DMS79 (cell line): ENCODE results near the gene GDF2.

Experiments used
- DNase-seq: peaks from one replicate; lab custom pipeline; 2025; lab: John Stamatoyannopoulos, UW

The GDF2 gene

DNA sequence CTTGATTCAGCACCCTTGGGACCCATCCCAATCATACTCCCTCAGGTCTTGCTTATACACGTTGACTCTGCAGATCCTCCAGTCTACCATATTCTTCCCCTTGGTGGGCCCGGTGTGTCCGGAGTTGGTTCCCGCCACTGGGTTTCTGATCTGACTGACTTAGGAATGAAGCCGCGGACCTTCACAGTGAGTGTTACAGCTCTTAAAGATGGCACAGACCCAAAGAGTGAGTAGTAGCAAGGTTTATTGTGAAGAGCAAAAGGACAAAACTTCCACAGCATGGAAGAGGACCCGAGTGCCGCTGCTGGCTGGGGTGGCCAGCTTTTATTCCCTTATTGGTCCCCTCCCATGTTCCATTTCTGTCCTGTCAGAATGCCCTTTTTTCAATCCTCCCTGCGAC lies 28.2 kb upstream of the GDF2 start:
- DNase-seq, result no peak

DNA sequence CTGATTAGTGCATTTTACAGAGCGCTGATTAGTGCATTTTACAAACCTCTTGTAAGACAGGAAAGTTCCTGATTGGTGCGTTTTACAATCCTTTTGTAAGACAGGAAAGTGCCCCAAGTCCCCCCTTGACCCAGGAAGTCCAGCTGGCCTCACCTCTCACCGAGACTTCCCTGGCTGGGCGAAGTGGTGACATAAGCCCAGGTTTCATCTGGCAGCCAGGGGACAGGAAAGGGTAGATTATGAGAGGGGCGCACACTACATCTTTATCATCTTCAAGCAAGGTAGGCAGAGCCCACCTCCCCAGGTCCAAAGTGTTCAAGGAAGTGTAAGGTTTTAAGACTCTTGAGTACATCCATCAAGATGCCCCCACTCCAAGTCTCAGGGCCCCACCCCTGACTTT lies 27.8 kb upstream of the GDF2 start:
- DNase-seq, result no peak

DNA sequence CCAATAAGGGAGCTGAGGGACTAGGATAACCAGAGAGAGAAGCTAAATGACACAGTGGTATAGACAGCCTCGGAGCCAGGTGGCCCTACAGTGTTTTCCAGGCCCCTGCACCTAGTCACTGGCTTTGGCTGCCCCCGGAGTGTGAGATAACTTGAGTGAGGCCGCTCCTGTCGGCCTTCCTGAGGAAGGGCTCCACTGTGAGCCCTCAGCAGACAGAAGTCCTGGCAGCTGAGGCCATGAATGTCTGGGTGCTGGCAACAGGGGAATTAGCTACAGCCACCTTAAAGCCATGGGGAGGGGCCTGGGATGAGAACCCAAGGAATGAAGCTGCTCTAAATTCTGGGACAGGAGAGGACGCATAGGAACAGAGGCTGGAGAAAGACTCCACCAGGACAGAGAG lies 26.8 kb upstream of the GDF2 start:
- DNase-seq, result no peak

DNA sequence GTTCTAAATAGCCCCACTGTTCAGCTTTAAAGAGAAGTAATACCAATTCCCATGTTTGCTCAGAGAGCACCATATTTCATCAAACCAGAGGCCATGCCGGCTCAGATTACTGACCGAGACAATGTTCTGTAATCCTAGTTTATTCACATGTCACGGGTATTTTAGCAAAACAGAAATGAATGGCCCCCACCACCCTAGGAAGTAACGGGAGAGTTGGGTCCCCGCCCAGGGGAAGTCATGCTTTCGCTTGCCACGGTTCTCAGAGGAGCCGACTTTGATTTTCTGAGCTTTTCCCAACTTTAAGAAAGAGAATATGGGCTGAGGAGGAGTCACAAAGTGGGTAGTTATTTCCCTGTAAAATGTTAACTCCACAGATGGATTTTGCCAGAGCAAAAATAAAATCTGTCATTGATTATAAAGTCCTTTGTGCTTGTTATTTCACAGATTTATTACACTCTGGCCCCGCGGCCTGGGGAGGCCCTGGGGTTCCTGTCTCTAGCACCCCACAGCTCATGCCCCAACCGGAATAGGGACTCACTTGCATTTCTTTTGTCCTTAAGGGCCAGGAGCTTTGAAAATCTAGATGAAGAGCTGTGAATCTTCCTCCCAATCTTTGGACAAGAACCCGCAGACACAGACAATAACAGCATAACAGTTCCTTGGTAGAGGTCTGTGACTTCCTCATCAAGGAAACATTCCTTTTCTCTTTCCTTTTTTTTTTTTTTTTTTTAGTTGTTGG lies 25.9 kb upstream of the GDF2 start:
- no peak for DNase-seq

DNA sequence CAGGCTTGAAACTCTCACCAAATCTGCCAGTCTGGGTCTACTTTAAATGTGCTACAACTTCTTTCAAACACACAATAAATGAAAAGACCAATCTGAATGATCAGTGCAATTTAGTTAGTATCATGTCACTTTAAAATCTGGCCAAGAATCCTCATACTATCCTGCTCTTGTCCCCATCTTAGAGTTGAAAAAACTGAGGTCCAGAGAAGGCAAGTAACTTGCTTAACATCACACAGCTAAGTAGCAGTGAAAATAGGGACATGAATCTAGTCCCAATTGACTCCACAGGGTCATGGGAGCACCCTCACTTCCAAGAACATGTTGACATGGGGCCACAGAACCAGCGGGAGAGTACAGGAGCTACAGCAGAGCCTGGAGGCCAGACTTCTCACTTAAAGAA lies 25.3 kb upstream of the GDF2 start:
- no peak for DNase-seq

DNA sequence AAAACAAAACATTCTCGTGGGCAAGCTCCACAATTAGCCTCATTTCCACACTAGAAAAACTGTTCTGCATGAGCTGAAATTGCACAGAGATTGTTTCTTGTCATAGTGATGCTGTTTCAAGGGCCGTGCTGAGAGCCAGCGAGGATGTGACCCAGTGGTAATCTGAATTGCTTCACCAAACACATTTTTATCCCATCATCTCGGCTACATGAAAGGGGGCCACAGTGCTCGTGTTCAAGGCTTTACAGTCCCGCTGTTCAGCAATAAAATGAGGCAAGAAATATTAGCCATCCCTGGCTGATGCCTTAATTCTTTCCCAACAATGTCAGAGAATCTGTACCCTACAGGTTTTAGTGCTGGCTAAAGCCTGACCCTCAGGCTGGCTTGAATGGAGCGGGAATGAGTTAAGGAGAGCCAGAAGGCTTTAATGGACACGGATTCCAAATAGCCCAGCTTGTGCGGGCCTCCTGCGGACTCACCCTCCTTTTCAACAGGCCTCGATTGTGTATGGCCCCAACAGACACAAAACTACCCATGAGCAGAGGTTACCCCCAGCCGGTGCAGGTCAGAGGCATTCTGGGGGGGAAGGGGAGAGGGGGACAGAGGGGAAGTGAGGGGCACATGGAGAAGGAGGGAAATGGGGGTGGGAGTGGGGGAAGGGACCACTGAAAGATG lies 24.3 kb upstream of the GDF2 start:
- no peak for DNase-seq

DNA sequence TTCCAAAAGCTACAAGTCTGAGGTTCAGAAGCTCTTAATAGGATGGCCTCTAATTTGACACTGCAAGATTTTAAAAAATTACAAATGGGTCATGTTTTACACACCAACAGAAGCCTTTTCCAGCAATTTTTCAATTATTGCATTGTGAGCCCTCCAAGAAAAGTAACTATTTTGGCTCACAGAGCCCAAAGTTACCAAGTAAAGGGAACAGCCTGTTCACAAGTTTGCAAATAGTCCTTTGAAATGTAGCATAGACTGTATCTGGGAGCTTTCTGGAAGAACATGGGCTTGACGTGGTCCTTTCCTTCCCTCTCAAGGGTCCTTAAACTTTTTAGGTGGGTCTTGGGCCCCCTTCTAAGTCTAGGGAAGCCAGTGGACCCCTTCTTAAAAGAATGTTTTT lies 23.5 kb upstream of the GDF2 start:
- DNase-seq, result no peak

DNA sequence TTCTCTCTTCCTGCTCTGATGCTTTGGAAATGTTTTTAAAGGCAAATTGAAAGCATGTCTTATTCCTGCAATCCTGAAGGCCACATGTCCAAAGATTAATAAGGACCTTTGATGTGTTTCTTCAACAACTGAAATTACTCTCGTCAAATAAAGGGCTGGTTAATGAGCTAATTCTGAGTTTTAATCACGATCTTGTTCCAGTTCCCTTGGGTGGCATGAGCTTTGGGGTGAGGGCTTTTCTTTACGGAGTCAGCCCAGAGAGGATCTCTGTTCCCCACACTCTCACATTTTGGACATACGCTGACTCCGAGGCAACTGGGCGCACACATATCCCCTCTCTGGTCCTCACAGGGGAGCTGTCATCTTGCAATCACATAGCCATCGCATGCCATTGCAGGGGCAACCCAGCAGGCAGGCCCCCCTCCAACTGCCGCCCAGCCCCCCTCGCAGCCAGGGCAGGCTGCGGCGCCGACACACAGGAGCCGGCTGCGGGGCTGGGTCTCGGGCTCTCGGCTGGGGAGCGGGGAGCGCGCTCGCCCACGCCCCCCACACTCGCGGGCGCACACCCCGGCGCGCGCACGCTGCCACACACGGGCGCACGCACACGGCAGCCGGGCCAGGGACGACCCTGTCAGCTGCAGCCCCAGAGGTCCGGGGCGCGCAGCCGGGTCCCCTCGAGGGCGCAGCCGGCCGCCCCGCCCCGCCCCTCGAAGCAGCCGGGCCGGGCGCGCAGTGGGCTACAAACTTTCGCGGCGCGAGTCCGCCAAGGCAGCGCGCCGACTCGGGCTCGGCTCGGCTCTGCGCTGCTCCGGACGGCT lies 22.4 kb upstream of the GDF2 start, which contains the start of gene GDF10:
Gene GDF10 (plus strand): TSS at position 587 of the 818 bp plus-strand sequence. CDS start 455 bp downstream, outside the sequence.
- DNase-seq, result no peak

DNA sequence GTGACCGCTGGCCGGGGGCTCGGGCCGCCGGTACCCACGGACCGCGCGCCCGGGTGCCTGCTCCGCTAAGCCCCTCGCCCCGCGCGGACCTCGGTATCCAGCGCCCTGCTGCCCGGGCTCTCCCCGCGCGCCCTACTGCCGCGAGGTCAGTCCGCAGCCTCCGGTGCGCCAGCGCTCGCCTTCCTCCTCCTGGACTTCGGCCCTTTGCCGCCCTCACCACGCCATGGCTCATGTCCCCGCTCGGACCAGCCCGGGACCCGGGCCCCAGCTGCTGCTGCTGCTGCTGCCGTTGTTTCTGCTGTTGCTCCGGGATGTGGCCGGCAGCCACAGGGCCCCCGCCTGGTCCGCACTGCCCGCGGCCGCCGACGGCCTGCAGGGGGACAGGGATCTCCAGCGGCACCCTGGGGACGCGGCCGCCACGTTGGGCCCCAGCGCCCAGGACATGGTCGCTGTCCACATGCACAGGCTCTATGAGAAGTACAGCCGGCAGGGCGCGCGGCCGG lies 21.8 kb upstream of the GDF2 start:
- no peak for DNase-seq

DNA sequence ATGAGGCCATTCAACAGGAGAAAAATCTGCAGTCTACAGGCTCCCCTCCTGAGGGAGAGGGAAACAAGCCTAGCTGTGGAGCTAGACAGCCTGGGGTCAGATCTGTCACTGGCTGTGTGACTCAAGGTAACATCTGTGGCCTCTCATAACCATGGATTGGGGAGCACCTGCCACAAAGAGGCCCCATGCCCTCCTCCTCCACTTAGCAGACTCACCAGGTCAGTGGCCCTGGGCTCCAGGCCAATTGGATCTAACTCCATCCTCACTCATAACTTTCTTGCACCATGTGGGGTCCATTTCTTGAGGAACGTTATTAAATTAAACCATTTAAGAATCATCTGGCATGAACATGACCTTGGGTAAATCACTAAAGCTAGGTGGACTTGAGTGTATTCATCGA lies 20.4 kb upstream of the GDF2 start:
- no peak for DNase-seq

DNA sequence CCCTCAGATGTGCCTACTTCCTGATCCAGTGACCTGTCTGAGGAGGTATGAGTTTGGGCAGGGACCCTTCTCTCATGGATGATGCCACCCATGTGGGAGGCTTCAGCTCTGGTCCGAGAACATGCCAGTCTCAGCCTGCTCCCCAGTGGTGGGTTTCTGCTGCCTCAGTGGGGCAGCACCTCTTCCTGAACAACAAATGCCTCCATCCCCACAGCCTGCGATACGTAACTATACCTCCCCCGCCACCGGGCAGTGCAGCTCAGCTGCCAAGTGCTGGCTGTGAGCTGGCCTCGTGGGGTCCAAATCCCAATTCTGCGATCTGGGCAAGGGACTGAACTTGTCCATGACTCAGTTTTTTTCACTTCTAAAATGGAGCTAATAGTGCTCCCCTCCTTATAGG lies 19.1 kb upstream of the GDF2 start:
- no peak for DNase-seq

DNA sequence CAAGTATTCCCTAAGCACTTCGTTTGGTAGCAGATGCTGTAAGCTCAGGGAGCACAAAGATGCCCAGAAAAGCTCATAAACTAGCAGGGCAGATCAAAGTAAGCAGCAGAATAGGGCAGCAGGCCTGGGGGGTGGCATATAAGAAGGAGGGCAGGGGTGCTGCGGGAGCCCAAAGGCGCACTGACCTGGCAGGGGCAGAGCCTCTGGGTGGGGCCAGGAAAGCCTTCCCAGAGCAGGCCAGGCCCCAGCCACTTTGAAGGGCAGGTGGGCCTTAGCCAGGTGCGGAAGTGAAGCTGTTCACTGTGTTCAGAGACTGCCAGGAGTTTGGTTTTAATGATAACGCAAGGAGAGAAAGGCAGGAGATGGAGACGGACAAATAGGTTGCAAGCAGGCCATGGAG lies 18.4 kb upstream of the GDF2 start:
- no peak for DNase-seq

DNA sequence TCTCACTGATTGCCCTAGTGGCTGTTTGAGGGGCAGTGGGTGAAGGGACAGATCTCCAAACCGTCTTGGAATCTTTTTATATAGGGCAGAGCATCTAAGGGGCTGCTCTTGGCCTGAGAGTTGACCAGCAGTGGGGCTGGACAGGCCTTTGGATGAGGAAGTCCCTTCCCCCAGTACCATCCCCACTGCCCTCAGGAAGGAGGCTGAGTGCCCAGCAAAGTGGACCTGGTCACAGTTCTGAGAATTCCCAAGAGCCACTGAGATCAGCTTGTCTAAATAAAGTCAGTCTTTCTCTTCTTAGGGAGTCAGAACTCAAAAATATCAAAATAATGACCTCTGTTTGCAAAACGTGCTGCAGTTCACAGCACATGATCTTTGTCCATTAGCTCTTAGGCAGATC lies 16.7 kb upstream of the GDF2 start:
- DNase-seq, result no peak

DNA sequence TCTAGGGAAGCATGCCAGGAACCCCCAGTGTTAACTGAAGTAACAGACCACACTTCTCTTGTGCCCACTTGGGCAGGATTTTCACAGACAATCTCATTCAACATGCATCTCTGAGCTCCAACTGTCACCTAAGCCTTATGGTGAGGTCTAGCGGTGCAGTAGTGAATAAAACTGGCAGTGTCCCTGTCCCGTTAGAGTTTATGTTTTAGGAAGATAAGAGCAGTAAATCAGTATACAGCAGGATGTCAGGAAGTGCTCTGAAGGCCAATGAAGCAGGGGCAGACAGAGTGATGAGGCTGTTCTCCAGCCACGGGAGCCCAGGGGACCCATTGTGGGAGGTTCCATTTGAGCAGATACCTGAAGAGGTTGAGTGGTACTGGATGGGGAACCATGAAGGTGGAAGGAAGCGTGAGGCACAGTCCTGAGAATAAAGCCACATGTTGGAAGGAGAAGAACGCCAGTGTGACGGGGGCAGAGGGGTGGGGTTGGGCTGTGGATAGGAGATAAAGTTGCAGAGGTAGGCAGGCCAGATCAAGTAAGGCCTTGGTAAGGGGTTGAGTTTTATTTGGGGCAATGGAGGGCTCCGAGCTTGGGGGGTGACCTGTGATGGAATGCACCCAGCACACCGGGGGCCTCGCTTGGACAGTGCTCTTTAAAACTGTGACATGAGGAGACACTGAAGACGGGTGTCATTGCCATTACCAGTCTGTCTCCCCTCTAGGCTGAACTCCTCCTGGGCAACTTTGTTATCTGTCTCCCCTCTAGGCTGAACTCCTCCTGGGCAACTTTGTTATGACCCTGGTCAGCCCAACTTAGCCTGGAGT lies 15.7 kb upstream of the GDF2 start:
- no peak for DNase-seq

DNA sequence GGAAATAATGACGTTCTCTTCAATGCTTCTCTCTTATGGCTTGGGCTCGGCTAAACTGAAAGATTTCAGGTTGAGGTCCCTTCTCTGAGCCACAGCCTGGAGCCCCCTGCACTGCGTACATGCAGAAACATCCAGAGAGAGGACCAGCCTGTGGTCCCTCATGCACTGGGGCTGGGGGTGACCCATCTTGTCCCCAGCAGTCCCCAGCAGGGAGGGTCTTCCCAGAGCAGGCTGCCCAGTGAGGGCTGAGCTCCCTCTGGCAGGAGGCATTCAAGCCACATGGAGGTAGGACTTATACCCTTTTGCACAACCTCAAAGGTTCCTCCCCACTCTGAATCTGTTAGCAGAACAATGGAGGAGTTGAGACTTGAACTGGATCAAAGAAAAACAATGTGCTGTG lies 14.9 kb upstream of the GDF2 start:
- DNase-seq, result no peak

DNA sequence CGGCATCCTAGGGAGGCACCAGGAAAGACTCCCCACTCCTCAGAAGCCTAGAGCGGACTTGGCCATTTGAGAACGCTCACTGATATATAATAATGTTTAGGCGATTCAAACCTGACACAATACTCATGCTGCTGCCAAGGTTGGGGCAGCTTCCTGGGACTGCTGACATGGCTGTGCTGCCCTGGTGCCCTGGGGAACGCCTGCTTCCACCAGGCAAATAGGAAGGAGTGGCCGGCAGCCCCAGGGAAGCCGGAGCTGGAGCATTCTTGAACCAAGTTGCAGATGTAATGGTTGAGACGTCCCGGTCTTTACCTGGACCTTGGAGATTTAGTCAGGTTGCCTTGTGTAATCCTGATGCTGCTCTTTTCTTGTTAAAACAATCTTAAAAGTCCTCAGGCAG lies 13.5 kb upstream of the GDF2 start:
- no peak for DNase-seq

DNA sequence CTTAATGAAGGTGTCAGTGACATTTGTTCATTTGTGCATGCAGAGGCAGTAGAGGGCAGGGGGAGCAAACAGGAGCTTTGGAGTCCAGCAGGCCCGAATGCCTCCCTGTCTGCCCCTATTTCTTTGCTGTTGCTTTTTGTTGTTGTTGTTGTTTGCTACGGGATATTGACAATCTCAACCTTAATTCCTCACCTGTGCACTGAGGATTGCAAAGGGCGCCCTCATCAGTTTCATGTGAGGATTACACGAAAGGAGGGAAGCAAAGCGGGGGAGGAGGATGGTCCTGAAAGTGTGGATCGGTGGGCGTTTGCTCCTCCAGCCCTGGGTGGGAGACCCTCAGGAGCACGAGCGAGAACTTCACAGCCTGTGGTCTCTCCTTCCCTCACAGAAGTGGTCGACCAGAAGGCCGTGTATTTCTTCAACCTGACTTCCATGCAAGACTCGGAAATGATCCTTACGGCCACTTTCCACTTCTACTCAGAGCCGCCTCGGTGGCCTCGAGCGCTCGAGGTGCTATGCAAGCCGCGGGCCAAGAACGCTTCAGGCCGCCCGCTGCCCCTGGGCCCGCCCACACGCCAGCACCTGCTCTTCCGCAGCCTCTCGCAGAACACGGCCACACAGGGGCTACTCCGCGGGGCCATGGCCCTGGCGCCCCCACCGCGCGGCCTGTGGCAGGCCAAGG lies 12.7 kb upstream of the GDF2 start:
- DNase-seq, result no peak

DNA sequence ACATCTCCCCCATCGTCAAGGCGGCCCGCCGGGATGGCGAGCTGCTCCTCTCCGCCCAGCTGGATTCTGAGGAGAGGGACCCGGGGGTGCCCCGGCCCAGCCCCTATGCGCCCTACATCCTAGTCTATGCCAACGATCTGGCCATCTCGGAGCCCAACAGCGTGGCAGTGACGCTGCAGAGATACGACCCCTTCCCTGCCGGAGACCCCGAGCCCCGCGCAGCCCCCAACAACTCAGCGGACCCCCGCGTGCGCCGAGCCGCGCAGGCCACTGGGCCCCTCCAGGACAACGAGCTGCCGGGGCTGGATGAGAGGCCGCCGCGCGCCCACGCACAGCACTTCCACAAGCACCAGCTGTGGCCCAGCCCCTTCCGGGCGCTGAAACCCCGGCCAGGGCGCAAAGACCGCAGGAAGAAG lies 12.2 kb upstream of the GDF2 start:
- DNase-seq, result no peak

DNA sequence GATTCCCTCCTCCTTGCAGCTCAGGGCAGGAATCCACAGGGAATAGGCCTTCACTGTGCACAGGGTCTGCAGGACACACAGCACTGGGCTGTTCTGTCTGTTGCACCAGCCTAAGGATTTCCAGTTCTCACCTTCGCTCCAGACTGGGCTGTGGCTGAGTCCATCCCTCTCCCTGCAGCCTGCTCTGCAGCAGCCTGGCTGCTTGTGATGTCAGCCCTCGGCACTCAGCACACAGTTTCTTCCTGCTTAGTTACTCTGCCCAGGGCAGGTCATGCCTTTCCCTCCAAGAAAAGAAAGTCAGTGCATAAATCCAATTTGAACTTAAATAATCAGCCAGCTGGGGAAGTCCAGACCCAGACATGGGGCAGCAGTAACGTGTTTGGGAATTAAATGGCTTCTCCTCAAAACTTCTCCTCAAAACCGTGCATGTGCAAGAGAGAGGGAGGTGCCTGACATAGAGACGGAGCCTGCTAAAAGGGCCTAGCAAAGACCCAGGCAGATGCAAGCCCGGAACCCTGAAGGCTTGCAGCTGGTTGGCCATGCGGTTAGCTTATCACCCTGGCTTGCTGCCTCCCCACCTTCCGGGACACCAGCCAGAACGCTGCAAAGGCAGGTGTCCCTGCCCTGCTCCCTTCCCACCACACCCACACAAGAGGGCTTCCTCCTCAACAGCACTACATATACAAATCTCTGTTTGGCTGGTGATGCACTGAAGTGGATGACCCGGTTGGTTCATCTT lies 10.9 kb upstream of the GDF2 start:
- peak; percentile 57 for DNase-seq

DNA sequence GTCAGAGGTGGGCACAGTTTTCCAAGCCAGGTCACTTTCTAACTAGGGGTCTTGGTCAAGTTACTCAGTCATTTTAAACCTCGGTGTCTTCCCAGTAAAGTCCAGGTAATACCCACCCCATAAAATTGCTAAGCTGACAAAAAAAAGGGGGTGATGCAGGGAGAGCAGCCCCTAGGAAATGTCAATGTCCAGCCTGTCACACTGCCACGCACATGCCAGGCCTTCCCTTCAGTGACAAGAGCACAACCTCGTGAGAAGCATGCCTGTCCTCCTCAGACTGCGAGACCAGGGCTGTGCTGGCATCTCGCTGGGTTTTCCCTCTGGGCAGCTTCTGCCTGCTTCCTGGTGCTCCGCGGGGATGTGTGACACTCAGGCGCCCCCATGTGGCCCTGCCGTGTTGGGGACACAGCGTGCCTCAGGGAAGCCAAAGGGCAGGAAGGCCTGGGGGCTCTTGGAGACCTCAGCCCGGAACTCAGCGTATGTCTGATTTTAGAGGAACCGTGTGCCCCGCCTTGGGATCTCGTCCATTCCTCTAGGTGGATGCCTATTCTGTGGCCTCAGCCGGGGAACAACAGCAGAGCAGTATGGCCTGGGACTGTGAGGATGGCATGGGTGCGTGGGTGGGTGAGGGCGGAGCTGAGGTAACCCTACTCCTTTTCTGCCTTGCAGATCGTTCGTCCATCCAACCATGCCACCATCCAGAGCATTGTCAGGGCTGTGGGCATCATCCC lies 10.2 kb upstream of the GDF2 start:
- DNase-seq, result peak; percentile 38
